B cell (primary cell): ENCODE results near the gene ETV2. TPM values are rescaled to one million over a fixed set of nuclear protein-coding genes. Genes with fewer than 3 reads are reported as not detected.

Experiments used
- ATAC-seq: fragments of 200-7000 bp; cut with Tn5 transposase; one replicate; pipeline ENCODE4 v1.10.0; 2021; ENCODE audit warnings: low read depth, mild to moderate bottlenecking, moderate number of reproducible peaks, moderate library complexity
- CTCF ChIA-PET: fragments of 350-600 bp; sonication (Branson Sonifier 250); formaldehyde crosslinking; loops from one replicate; lab custom pipeline; 2021; ENCODE audit warnings: antibody characterized with exemption, inconsistent platforms; lab: Charles Lee
- POLR2A ChIA-PET: fragments of 350-600 bp; sonication (Branson Sonifier 250); formaldehyde crosslinking; loops from one replicate; lab custom pipeline; 2021; ENCODE audit warnings: antibody characterized with exemption; lab: Charles Lee
- DNase-seq: peaks from one replicate; pipeline ENCODE4 v3.0.0; 2013
- H2AFZ ChIP-seq: 2 replicates; pipeline ENCODE4 v1.6.1; 2012; ENCODE audit warnings: mild to moderate bottlenecking, low read depth, low read length; ENCODE audit not compliant: insufficient read depth, poor library complexity, severe bottlenecking
- H3K27ac ChIP-seq, 2 donors: 1 replicate in 1 of 2; 2 replicates in 1 of 2; pipeline ENCODE4 v1.5.1; 2012 to 2013; ENCODE audit warnings: low read length in 2 of 2, mild to moderate bottlenecking in 2 of 2, moderate library complexity in 1 of 2
- H3K27me3 ChIP-seq, 4 experiments: fragments of 200-600 bp in 1 of 4; sonication (generic) in 1 of 4; replicated peaks in 1 of 4; 1 replicate in 2 of 4; 2 replicates in 2 of 4; pipeline versions ENCODE4 v1.6.1 to v1.7.0; 2013 to 2016; ENCODE audit warnings: low read length in 3 of 4, mild to moderate bottlenecking in 2 of 4, mixed read lengths in 1 of 4, moderate library complexity in 1 of 4; ENCODE audit not compliant: insufficient read depth in 4 of 4, control insufficient read depth in 3 of 4; ENCODE audit errors: control extremely low read depth in 1 of 4
- H3K36me3 ChIP-seq, 2 experiments: replicated peaks in 1 of 2; 1 replicate in 1 of 2; 2 replicates in 1 of 2; pipeline versions ENCODE4 v1.6.1 to v1.7.1; 2013; ENCODE audit warnings: low read length in 1 of 2; ENCODE audit not compliant: insufficient read depth in 2 of 2, control insufficient read depth in 1 of 2; ENCODE audit errors: control extremely low read depth in 1 of 2, extremely low read depth in 1 of 2
- H3K4me1 ChIP-seq, 2 donors: fragments of 200-600 bp in 1 of 2; sonication (generic) in 1 of 2; 1 replicate in 1 of 2; 2 replicates in 1 of 2; pipeline versions ENCODE4 v1.5.1 to v1.6.1; 2013 to 2017; ENCODE audit warnings: low read length in 2 of 2; ENCODE audit not compliant: control insufficient read depth in 2 of 2, insufficient read depth in 2 of 2
- H3K4me2 ChIP-seq: replicated peaks from 2 replicates; pipeline ENCODE3; 2012; ENCODE audit warnings: mild to moderate bottlenecking, low read depth, low read length; ENCODE audit not compliant: poor library complexity, severe bottlenecking
- H3K4me3 ChIP-seq, 5 experiments: fragments of 200-600 bp in 1 of 5; sonication (generic) in 1 of 5; 1 replicate in 3 of 5; 2 replicates in 2 of 5; pipeline versions ENCODE4 v1.5.1 to v1.7.0; 2011 to 2016; ENCODE audit warnings: low read length in 4 of 5, mild to moderate bottlenecking in 4 of 5, low read depth in 2 of 5, control low read depth in 1 of 5, moderate library complexity in 1 of 5; ENCODE audit not compliant: insufficient read depth in 1 of 5; ENCODE audit errors: control extremely low read depth in 1 of 5, extremely low read depth in 1 of 5
- H3K79me2 ChIP-seq: fragments of 200-600 bp; sonication (generic); one replicate; pipeline ENCODE4 v1.6.0; 2016; ENCODE audit warnings: low read length; ENCODE audit not compliant: control insufficient read depth, insufficient read depth
- H3K9ac ChIP-seq: fragments of 200-600 bp; sonication (generic); 2 replicates; pipeline ENCODE4 v1.6.1; 2017; ENCODE audit warnings: mild to moderate bottlenecking, low read length, moderate library complexity
- H3K9me3 ChIP-seq, 3 donors: one replicate each; pipeline versions ENCODE4 v1.6.1 to v1.7.1; 2013; ENCODE audit warnings: low read length in 2 of 3; ENCODE audit not compliant: control insufficient read depth in 2 of 3, insufficient read depth in 1 of 3; ENCODE audit errors: control extremely low read depth in 1 of 3
- H4K20me1 ChIP-seq: 2 replicates; pipeline ENCODE4 v1.6.0; 2012; ENCODE audit warnings: mild to moderate bottlenecking, low read length; ENCODE audit not compliant: insufficient read depth, control insufficient read depth, poor library complexity, severe bottlenecking
- H3K27ac Mint-ChIP-seq: one replicate; pipeline ENCODE4 v1.8.0; 2021; ENCODE audit warnings: mixed read lengths
- H3K27me3 Mint-ChIP-seq: one replicate; pipeline ENCODE4 v1.8.0; 2021; ENCODE audit warnings: mixed read lengths
- H3K4me1 Mint-ChIP-seq: one replicate; pipeline ENCODE4 v1.8.0; 2021; ENCODE audit warnings: mixed read lengths
- H3K4me3 Mint-ChIP-seq: one replicate; pipeline ENCODE4 v1.8.0; 2021; ENCODE audit warnings: mixed read lengths
- H3K9me3 Mint-ChIP-seq: one replicate; pipeline ENCODE4 v1.8.0; 2022; ENCODE audit warnings: mixed read lengths; ENCODE audit not compliant: insufficient read depth
- EZH2 ChIP-seq: IDR thresholded peaks from 2 replicates; pipeline ENCODE4 v1.6.1; 2012; ENCODE audit warnings: borderline replicate concordance, low read depth, mild to moderate bottlenecking, moderate library complexity, low read length; ENCODE audit not compliant: insufficient read depth, poor library complexity, severe bottlenecking
- WGBS: methylation state at CpG from one replicate; pipeline ENCODE4 v1.1.5; 2013; ENCODE audit warnings: missing lambda C conversion rate; ENCODE audit not compliant: insufficient coverage; 5-methylcytosine and 5-hydroxymethylcytosine counted together
- intact Hi-C: fragments of 100-400 bp; cut with micrococcal nuclease; formaldehyde crosslinking; loops from one replicate; pipeline ENCODE4 v1.10.0; 2022
- polyA plus RNA-seq: library from polyadenylated mRNA; depleted of rRNA; stranded (reverse); fragments of >200 nt; gene quantifications from 2 replicates; pipeline ENCODE4 v1.2.3, GENCODE V29; 2012
- total RNA-seq, 2 donors: library from RNA; stranded (reverse); fragments of 120-200 nt in 1 of 2; gene quantifications; 1 replicate in 1 of 2; 2 replicates in 1 of 2; pipeline versions ENCODE4 v1.2.3 to v1.2.4, GENCODE V29; 2013 to 2022
- TF ChIP-seq, protein P1 (sequence below): fragments of 200-600 bp; IDR thresholded peaks from one replicate; pipeline ENCODE4 v1.8.0; 2022; ENCODE audit warnings: antibody characterized with exemption, mild to moderate bottlenecking

ETV2 gene
- total and polyA plus RNA-seq, 2 donors (not counting 1 experiment from before 2014, with no cell fraction given): 0.42 to 0.49 TPM

DNA sequence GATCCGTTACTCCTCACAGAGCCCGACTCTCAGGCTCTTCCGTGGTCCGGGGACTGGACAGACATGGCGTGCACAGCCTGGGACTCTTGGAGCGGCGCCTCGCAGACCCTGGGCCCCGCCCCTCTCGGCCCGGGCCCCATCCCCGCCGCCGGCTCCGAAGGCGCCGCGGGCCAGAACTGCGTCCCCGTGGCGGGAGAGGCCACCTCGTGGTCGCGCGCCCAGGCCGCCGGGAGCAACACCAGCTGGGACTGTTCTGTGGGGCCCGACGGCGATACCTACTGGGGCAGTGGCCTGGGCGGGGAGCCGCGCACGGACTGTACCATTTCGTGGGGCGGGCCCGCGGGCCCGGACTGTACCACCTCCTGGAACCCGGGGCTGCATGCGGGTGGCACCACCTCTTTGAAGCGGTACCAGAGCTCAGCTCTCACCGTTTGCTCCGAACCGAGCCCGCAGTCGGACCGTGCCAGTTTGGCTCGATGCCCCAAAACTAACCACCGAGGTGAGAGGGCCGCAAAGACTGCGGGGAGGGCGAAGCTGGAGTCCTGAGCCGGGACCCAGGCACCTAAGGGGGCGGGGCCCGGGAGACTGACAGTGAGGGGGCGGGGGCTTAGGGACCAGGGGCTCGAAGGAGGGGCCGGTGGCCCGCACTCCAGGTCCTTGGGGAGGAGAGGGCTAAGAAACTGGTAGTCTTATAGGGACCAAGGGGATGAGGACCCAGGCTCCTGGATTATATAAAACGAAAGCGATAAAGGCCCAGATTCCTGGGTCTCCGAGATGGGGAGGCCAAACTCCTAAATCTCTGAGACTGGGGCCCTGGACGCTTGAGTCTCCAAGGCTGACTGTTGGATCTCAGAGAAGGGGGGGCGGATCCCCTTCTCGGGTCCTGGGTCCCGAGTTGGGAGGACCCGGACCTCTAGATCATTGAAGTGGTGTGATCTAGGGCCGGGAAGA is 2.0 kb downstream of the ETV2 start:
- under 1% methylated on average over 69 of the region's 69 CpGs for WGBS
- Histone ChIP-seq H3K36me3 (no peaks in the 10 kb centered on the region), H3K9me3 (peaks cover 0 to 5% (median 0%) of the 10 kb centered on the region in 3 donors), H2AFZ (peak overlapping the region; percentile 97), H3K4me1 (peaks cover 17 to 46% of the 10 kb centered on the region in 2 donors), H4K20me1 (no peaks in the 10 kb centered on the region), H3K9ac (peak overlapping the region; percentile 85), H3K27ac (peak overlapping the region; percentile 55 to 75), H3K79me2 (peaks cover 11% of the 10 kb centered on the region), H3K27me3 (no peaks in the 10 kb centered on the region), H3K4me2 (peak overlapping the region; percentile 100), H3K4me3 (peak overlapping the region; percentile 53 to 91 (median 79))
- Mint-ChIP-seq H3K4me1 (peaks cover 39% of the 10 kb centered on the region), H3K27me3 (no peaks in the 10 kb centered on the region), H3K9me3 (no peaks in the 10 kb centered on the region), H3K4me3 (peak overlapping the region; percentile 94), H3K27ac (peak overlapping the region; percentile 91)
- DNase-seq (peak; percentile 93), ATAC-seq (peak; percentile 46)
- TF ChIP-seq EZH2: no peak
- TF ChIP-seq, protein P1, sequence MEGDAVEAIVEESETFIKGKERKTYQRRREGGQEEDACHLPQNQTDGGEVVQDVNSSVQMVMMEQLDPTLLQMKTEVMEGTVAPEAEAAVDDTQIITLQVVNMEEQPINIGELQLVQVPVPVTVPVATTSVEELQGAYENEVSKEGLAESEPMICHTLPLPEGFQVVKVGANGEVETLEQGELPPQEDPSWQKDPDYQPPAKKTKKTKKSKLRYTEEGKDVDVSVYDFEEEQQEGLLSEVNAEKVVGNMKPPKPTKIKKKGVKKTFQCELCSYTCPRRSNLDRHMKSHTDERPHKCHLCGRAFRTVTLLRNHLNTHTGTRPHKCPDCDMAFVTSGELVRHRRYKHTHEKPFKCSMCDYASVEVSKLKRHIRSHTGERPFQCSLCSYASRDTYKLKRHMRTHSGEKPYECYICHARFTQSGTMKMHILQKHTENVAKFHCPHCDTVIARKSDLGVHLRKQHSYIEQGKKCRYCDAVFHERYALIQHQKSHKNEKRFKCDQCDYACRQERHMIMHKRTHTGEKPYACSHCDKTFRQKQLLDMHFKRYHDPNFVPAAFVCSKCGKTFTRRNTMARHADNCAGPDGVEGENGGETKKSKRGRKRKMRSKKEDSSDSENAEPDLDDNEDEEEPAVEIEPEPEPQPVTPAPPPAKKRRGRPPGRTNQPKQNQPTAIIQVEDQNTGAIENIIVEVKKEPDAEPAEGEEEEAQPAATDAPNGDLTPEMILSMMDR: no peak
- intact Hi-C loops: loop anchor here (1.0 to 10.0 kb wide), 7 partner anchors 15 to 1951 kb away; partner anchors contain the start of genes ARHGAP33, HAUS5, OVOL3 and POLR2I
- ChIA-PET CTCF (interaction anchor here (0.7 to 1.3 kb wide), 4 partner anchors 51 to 133 kb away, joined by 3 read pairs; no protein-coding TSS in a partner anchor), POLR2A (interaction anchor here (0.5 to 1.6 kb wide), 11 partner anchors 9 to 502 kb away, joined by 3 to 12 read pairs (median 4); partner anchors contain the start of genes HAUS5, IGFLR1 and U2AF1L4)
